GM12872 (cell line): ENCODE data around the gene ZSWIM5.

Experiments used
- CTCF ChIP-seq: IDR thresholded peaks from 3 replicates; pipeline ENCODE4 v1.5.1; 2011; ENCODE audit warnings: low read depth, mild to moderate bottlenecking, low read length, moderate library complexity; ENCODE audit not compliant: insufficient read depth

Gene ZSWIM5

GRCh38 chr1:45213892-45214291, 7.5 kb upstream of the ZSWIM5 start:
- no peak for TF ChIP-seq CTCF

GRCh38 chr1:45211076-45211475, 4.7 kb upstream of the ZSWIM5 start:
- no peak for TF ChIP-seq CTCF

GRCh38 chr1:45206808-45207623, 611 bp upstream of the ZSWIM5 start:
- no peak for TF ChIP-seq CTCF

- no peak for TF ChIP-seq CTCF
Measured at GRCh38 chr1:45205011-45205909, 1.1 kb downstream of the ZSWIM5 start.

- no peak for TF ChIP-seq CTCF
Measured at GRCh38 chr1:45200906-45201500, 5.4 kb downstream of the ZSWIM5 start.

- no peak for TF ChIP-seq CTCF
Measured at GRCh38 chr1:45200435-45200834, 6.0 kb downstream of the ZSWIM5 start.

GRCh38 chr1:45198185-45198584, 8.2 kb downstream of the ZSWIM5 start:
- no peak for TF ChIP-seq CTCF
